Suprapubic skin (tissue), 4 donors: ENCODE results near the gene PPP1R13B. TPM values are rescaled to one million over a fixed set of nuclear protein-coding genes. Genes with fewer than 3 reads are reported as not detected.
A peak's percentile ranks its signal among the peaks of the same experiment; 100 is the strongest.
"Not testable (repeated sequence)": the region's sequence is repeated elsewhere in the genome, so short reads cannot be mapped to it uniquely, and the experiment has no call there.

Experiments used
- DNase-seq, 2 donors: peaks; one replicate each; pipeline ENCODE4 v3.0.0-alpha.2; 2019; ENCODE audit warnings: low spot score in 2 of 2
- H3K27ac ChIP-seq: fragments of 200-600 bp; sonication (generic); one replicate; pipeline ENCODE4 v1.5.1; 2019
- H3K27me3 ChIP-seq: fragments of 200-600 bp; sonication (generic); one replicate; pipeline ENCODE4 v1.5.1; 2019
- H3K36me3 ChIP-seq: fragments of 200-600 bp; sonication (generic); one replicate; pipeline ENCODE4 v1.5.1; 2019
- H3K4me1 ChIP-seq: fragments of 200-600 bp; sonication (generic); one replicate; pipeline ENCODE4 v1.5.1; 2019
- H3K4me3 ChIP-seq: fragments of 200-600 bp; sonication (generic); one replicate; pipeline ENCODE4 v1.5.1; 2019; ENCODE audit warnings: mild to moderate bottlenecking
- H3K9me3 ChIP-seq: fragments of 200-600 bp; sonication (generic); one replicate; pipeline ENCODE4 v1.5.1; 2019
- CTCF ChIP-seq, 2 donors: fragments of 200-600 bp in 1 of 2; fragments of 450-650 bp in 1 of 2; sonication (generic) in 1 of 2; IDR thresholded peaks; one replicate each; pipeline ENCODE4 v1.5.1; 2016 to 2019; ENCODE audit warnings: antibody characterized with exemption in 2 of 2, mild to moderate bottlenecking in 1 of 2, moderate library complexity in 1 of 2
- EP300 ChIP-seq: sonication (generic); formaldehyde crosslinking; IDR thresholded peaks from one replicate; pipeline ENCODE4 v1.6.1; 2017; ENCODE audit warnings: antibody characterized with exemption
- POLR2A ChIP-seq, 2 donors: fragments of 450-650 bp; IDR thresholded peaks; one replicate each; pipeline ENCODE4 v1.6.1; 2017; ENCODE audit warnings: antibody characterized with exemption in 2 of 2, mild to moderate bottlenecking in 2 of 2, moderate library complexity in 2 of 2
- POLR2AphosphoS5 ChIP-seq, 3 donors: sonication (generic); formaldehyde crosslinking; IDR thresholded peaks; one replicate each; pipeline ENCODE4 v1.6.1; 2017; ENCODE audit warnings: antibody characterized with exemption in 3 of 3
- WGBS: methylation state at CpG from one replicate; pipeline ENCODE4 v1.1.5; 2018; 5-methylcytosine and 5-hydroxymethylcytosine counted together
- total RNA-seq, 4 donors: library from RNA; depleted of rRNA; stranded (reverse); fragments of >200 nt; gene quantifications; one replicate each; pipeline ENCODE4 v1.1.0, GENCODE V29; 2016

The PPP1R13B gene
- total RNA-seq, 4 donors from 2014 or later, result 21.7 to 51.6 (median 36.4) TPM

GRCh38 chr14:103806805-103807204 is 40.6 kb downstream of the PPP1R13B start:
- Histone ChIP-seq H3K36me3 (no peaks in the 10 kb centered on the region), H3K4me1 (peaks cover 15% of the 10 kb centered on the region), H3K27ac (no peak overlapping the region), H3K4me3 (no peak overlapping the region), H3K27me3 (no peaks in the 10 kb centered on the region), H3K9me3 (no peaks in the 10 kb centered on the region)
- TF ChIP-seq POLR2AphosphoS5 (IDR thresholded peaks at IDR 0.05) (no peak), CTCF (IDR thresholded peaks at IDR 0.05) (no peak), POLR2A (IDR thresholded peaks at IDR 0.05) (no peak), EP300 (no peak)
- DNase-seq, result no peak
- WGBS, result 58% methylated on average over 5 of the region's 5 CpGs

DNA sequence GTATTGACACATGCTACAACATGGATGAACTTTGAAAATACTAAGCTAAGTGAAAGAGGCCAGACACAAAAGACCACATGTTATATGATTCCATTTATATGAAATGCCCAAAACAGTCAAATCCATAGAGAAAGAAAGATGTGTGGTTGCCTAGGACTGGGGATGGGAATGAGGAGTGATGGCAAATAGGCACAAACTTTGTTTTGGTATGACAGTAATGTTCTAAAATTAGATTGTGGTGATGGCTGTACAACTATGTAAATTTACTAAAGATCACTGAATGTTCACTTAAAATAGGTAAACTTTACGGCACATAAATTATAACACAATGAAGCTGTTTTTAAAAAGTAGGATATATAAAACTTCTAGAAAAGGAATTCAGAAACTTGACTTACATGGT is 41.7 kb downstream of the PPP1R13B start:
- no peaks in the 10 kb centered on the region for H3K27me3 ChIP-seq
- TF ChIP-seq POLR2A (IDR thresholded peaks at IDR 0.05) (no peak), EP300 (no peak), POLR2AphosphoS5 (IDR thresholded peaks at IDR 0.05) (no peak), CTCF (IDR thresholded peaks at IDR 0.05) (no peak)
- 92% methylated on average over 1 of the region's 1 CpG for WGBS
- no peak overlapping the region for H3K4me3 ChIP-seq
- H3K36me3 ChIP-seq, result no peaks in the 10 kb centered on the region
- no peak overlapping the region for H3K27ac ChIP-seq
- H3K4me1 ChIP-seq, result peaks cover 15% of the 10 kb centered on the region
- no peaks in the 10 kb centered on the region for H3K9me3 ChIP-seq
- DNase-seq, result no peak

DNA sequence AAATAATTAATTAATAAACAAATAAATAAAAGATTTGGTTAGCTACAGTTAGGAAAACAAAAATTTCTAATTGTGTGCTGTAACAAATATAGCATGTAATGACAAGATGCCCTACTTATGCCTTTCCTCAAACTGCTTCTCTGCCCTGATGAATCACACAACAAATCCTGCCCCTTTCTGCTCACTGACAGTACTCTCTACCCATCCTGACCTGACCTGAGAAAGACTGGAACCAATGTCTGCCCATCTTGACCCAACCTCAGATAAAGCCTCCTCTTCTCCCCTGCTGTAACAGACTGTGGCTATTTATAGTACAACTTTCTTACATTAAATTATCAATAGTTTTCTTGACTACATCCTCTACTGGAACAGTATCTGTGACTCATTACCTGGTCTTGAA is 43.7 kb downstream of the PPP1R13B start:
- no peak overlapping the region for H3K27ac ChIP-seq
- TF ChIP-seq POLR2AphosphoS5 (IDR thresholded peaks at IDR 0.05) (no peak), EP300 (no peak), POLR2A (IDR thresholded peaks at IDR 0.05) (no peak), CTCF (IDR thresholded peaks at IDR 0.05) (no peak)
- H3K4me3 ChIP-seq, result no peak overlapping the region
- H3K27me3 ChIP-seq, result no peaks in the 10 kb centered on the region
- no peaks in the 10 kb centered on the region for H3K36me3 ChIP-seq
- no peaks in the 10 kb centered on the region for H3K9me3 ChIP-seq
- H3K4me1 ChIP-seq, result peaks cover 15% of the 10 kb centered on the region
- no peak for DNase-seq

- TF ChIP-seq POLR2AphosphoS5 (IDR thresholded peaks at IDR 0.05) (no peak), EP300 (no peak), POLR2A (IDR thresholded peaks at IDR 0.05) (no peak), CTCF (IDR thresholded peaks at IDR 0.05) (no peak)
- peak overlapping the region; percentile 24 for H3K27ac ChIP-seq
- H3K9me3 ChIP-seq, result no peaks in the 10 kb centered on the region
- no peaks in the 10 kb centered on the region for H3K36me3 ChIP-seq
- 69% methylated on average over 8 of the region's 8 CpGs for WGBS
- DNase-seq, result no peak
- no peak overlapping the region for H3K4me3 ChIP-seq
- no peaks in the 10 kb centered on the region for H3K27me3 ChIP-seq
- peaks cover 15% of the 10 kb centered on the region for H3K4me1 ChIP-seq
Measured at GRCh38 chr14:103802356-103802755, 45.0 kb downstream of the PPP1R13B start.

- WGBS, result 67% methylated on average over 4 of the region's 4 CpGs
- no peak for TF ChIP-seq POLR2A (IDR thresholded peaks at IDR 0.05)
- no peak for TF ChIP-seq CTCF (IDR thresholded peaks at IDR 0.05)
- TF ChIP-seq EP300, result no peak
- TF ChIP-seq POLR2AphosphoS5 (IDR thresholded peaks at IDR 0.05), result no peak
- H3K4me1 ChIP-seq, result peaks cover 15% of the 10 kb centered on the region
- H3K27ac ChIP-seq, result peak overlapping the region; percentile 24
- no peaks in the 10 kb centered on the region for H3K9me3 ChIP-seq
- H3K4me3 ChIP-seq, result no peak overlapping the region
- H3K36me3 ChIP-seq, result peaks cover 2% of the 10 kb centered on the region
- H3K27me3 ChIP-seq, result no peaks in the 10 kb centered on the region
- no peak for DNase-seq
Measured at GRCh38 chr14:103801459-103801858, 45.9 kb downstream of the PPP1R13B start.

DNA sequence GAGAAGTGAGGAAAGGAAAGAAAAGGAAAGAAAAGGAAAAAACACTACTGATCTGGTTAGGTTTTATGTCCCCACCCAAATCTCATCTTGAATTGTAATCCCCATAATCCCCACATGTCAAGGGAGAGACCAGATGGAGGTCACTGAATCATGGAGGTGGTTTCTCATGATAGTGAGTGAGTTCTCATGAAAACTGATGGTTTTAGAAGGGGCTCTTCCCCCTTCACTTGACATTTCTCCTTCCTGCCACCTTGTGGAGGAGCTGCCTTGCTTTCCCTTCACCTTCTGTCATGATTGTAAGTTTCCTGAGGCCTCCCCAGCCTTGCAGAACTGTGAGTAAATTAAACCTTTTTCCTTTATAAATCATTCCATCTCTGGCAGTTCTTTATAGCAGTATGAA is 54.2 kb downstream of the PPP1R13B start:
- not testable (repeated sequence) for DNase-seq, H3K4me3 ChIP-seq, H3K4me1 ChIP-seq, H3K27ac ChIP-seq, H3K9me3 ChIP-seq, H3K27me3 ChIP-seq
- peaks cover 22% of the 10 kb centered on the region for H3K36me3 ChIP-seq
